ENCODE results near the gene UBALD2.
"Not testable (repeated sequence)": the region's sequence is repeated elsewhere in the genome, so short reads cannot be mapped to it uniquely, and the experiment has no call there.

The UBALD2 gene

DNA sequence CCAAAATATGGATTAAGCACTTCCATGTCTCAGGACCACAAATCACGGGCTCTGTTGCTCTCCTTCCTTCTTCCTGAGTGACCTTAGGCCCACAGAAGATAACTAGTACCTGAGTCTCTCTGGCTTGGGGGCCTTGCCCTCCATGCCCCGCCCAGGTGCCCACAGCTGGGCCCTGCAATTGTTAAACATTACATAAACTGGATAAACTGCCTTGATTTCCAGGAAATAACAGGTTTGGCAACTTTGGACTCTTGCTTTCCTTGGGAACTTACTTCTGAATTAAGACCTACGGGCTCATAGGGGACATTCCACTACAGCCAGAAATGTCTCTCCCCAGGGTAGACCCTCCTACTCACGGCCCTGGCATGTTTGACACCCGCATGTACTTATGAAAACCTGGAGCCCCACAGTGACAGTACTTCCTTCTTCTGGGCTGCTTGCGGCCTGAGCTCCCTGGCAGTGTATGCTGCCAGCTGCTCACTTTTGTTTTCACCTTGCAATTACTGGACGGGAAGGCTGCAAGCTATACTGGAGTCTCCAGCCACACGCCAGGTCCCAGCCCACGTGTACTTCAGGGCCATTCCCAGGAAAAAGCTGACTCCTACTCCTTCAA is 2.3 kb upstream of the UBALD2 start:
- no peak for TF ChIP-seq CTCF (conservative IDR thresholded peaks at IDR 0.05; ENCODE audit: low read depth, low read length)
- no peak for DNase-seq (ENCODE audit: low read depth)
- no peak overlapping the region for H3K4me3 ChIP-seq (ENCODE audit: low read length)

GRCh38 chr17:76263896-76264295 is 1.3 kb upstream of the UBALD2 start:
- DNase-seq (ENCODE audit: low read depth), result no peak
- no peak for TF ChIP-seq CTCF (conservative IDR thresholded peaks at IDR 0.05; ENCODE audit: low read depth, low read length)
- no peak overlapping the region for H3K4me3 ChIP-seq (ENCODE audit: low read length)

GRCh38 chr17:76264425-76264754 is 758 bp upstream of the UBALD2 start:
- no peak for TF ChIP-seq CTCF (conservative IDR thresholded peaks at IDR 0.05; ENCODE audit: low read depth, low read length)
- H3K4me3 ChIP-seq (ENCODE audit: low read length), result no peak overlapping the region
- DNase-seq (ENCODE audit: low read depth), result no peak

DNA sequence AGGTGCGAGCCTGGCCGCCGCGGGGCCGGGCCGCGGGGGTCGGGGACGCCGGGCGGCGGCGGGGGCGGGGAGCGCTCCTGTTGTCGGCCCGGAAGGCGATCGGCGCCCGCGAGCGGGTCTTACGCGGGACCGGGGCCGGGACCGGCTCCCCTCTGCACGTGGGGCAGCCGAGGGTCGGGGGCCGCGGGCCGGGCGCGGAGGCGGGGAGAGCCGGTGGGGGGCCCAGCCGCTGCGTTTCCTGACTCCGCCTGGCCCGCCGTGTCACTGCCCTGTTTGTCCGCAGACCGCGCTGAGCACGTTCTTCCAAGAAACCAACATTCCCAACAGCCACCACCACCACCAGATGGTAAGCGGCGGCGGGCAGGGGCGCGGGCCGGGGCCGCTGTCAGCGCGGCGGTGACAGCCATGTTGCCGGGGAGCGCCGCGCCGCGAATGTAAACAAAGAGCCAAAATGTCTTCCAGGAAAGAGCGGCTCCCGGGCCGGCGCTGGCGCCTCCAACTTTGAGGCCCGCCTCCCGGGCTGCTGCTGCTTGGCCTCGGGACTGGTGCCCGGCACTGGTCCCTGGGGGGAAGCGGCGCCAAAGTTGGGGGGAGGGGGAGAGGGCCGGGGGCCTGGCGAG is 586 bp downstream of the UBALD2 start:
- H3K4me3 ChIP-seq (ENCODE audit: low read length), result peak overlapping the region; percentile 72
- no peak for DNase-seq (ENCODE audit: low read depth)
- no peak for TF ChIP-seq CTCF (conservative IDR thresholded peaks at IDR 0.05; ENCODE audit: low read depth, low read length)

GRCh38 chr17:76266244-76266938 is 1.2 kb downstream of the UBALD2 start:
- no peak for DNase-seq (ENCODE audit: low read depth)
- TF ChIP-seq CTCF (conservative IDR thresholded peaks at IDR 0.05; ENCODE audit: low read depth, low read length), result no peak
- peak overlapping the region; percentile 72 for H3K4me3 ChIP-seq (ENCODE audit: low read length)

DNA sequence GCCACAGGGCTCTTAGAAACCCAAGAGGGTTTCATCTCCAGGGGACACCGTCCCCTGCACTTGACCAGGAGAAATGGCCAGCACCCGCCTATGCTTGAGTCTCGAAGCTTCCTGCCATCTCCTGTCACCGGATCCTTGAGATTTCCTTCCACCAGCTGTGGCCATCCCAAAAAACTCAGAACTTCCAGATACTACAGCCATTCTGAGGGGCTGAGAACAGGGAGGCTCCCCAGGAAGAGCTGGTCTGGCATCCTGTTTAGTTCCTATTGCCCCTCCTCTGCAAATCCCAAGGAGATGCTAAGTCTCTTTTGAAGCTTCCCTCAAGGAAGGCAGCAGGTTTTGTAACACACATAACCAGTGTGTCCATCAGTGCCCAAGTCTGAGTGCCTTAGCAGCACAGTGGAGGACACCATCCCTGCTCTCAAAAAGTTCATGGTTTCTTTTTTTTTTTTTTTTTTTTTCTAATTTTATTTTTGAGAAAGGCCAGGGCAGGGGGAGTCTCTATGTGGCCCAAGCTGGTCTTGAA is 2.0 kb downstream of the UBALD2 start:
- peak overlapping the region; percentile 72 for H3K4me3 ChIP-seq (ENCODE audit: low read length)
- DNase-seq (ENCODE audit: low read depth), result no peak
- no peak for TF ChIP-seq CTCF (conservative IDR thresholded peaks at IDR 0.05; ENCODE audit: low read depth, low read length)

GRCh38 chr17:76267581-76268001 is 2.4 kb downstream of the UBALD2 start:
- not testable (repeated sequence) for DNase-seq (ENCODE audit: low read depth); H3K4me3 ChIP-seq (ENCODE audit: low read length)
